PFSK-1 (cell line): ENCODE data around the gene NKAIN4.

Experiments
- FOXP2 ChIP-seq: optimal IDR thresholded peaks from 2 replicates; pipeline ENCODE3; 2011; ENCODE audit warnings: borderline replicate concordance, control low read depth, inconsistent platforms; ENCODE audit not compliant: insufficient read depth; ENCODE audit errors: extremely low read length, extremely low read depth
- POLR2AphosphoS5 ChIP-seq: IDR thresholded peaks from 2 replicates; pipeline ENCODE4 v1.6.1; 2012; ENCODE audit warnings: low read depth, mild to moderate bottlenecking, control low read depth, low read length, moderate library complexity
- SIN3A ChIP-seq: IDR thresholded peaks from 2 replicates; pipeline ENCODE4 v1.6.1; 2012; ENCODE audit warnings: mild to moderate bottlenecking, low read length, moderate library complexity, borderline replicate concordance; ENCODE audit not compliant: insufficient read depth
- TAF1 ChIP-seq: IDR thresholded peaks from 2 replicates; pipeline ENCODE4 v1.6.1; 2012; ENCODE audit warnings: low read length, control low read depth, borderline replicate concordance; ENCODE audit not compliant: insufficient read depth
- TF ChIP-seq, protein P1 (sequence below), 2 experiments: IDR thresholded peaks; 2 replicates each; pipeline versions ENCODE4 v1.6.1 to v1.8.0; 2011 to 2012; ENCODE audit warnings: low read depth in 2 of 2, low read length in 2 of 2, control low read depth in 1 of 2, inconsistent platforms in 1 of 2, mild to moderate bottlenecking in 1 of 2, moderate library complexity in 1 of 2; ENCODE audit not compliant: insufficient read depth in 1 of 2

Gene NKAIN4

DNA sequence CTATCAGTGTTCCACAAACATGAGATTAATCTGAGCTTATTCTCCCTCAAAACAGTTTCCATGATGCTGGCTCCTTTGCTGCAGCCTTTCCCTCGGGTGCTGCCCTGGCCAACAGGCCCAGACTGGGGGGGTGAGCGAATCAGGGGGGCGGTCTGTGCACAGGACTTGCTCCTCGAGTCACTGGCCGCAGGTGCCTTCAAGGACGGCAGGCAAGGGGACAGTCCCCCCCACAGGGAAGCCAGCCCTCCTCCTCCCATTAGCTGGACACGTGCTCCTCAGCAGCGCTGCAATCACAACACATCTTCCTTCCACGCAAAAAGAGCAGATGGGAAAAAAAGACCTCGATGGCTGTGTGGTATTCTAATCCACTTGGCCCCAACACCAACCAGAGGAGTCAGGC is 48.4 kb downstream of the NKAIN4 start:
- TF ChIP-seq TAF1 = no peak
- TF ChIP-seq, protein P1, sequence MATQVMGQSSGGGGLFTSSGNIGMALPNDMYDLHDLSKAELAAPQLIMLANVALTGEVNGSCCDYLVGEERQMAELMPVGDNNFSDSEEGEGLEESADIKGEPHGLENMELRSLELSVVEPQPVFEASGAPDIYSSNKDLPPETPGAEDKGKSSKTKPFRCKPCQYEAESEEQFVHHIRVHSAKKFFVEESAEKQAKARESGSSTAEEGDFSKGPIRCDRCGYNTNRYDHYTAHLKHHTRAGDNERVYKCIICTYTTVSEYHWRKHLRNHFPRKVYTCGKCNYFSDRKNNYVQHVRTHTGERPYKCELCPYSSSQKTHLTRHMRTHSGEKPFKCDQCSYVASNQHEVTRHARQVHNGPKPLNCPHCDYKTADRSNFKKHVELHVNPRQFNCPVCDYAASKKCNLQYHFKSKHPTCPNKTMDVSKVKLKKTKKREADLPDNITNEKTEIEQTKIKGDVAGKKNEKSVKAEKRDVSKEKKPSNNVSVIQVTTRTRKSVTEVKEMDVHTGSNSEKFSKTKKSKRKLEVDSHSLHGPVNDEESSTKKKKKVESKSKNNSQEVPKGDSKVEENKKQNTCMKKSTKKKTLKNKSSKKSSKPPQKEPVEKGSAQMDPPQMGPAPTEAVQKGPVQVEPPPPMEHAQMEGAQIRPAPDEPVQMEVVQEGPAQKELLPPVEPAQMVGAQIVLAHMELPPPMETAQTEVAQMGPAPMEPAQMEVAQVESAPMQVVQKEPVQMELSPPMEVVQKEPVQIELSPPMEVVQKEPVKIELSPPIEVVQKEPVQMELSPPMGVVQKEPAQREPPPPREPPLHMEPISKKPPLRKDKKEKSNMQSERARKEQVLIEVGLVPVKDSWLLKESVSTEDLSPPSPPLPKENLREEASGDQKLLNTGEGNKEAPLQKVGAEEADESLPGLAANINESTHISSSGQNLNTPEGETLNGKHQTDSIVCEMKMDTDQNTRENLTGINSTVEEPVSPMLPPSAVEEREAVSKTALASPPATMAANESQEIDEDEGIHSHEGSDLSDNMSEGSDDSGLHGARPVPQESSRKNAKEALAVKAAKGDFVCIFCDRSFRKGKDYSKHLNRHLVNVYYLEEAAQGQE (IDR thresholded peaks at IDR 0.05; ENCODE audit: insufficient read depth in 1 of 2, low read depth in 2 of 2, low read length in 2 of 2) = no peak
- TF ChIP-seq FOXP2 = no peak
- no peak for TF ChIP-seq POLR2AphosphoS5
- no peak for TF ChIP-seq SIN3A

DNA sequence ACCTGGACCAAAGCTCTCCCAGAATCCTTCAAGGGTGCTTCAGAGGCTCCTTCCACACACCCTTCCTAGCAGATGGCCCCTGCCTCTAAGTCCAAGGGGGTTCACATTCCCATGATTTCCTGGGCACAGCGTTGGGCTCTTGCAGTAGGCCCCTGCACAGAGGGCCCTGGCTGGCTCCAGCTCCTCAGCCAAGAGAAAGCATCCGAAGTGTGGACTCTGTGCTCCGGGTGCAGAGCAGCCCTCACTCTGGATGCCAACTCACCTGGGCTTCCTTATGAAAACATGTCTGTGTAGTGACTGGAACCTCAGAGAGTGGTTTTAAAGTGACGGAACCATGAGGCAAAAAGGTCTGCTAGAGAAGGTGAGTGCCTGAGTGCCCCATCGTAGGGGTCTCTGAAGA is 49.9 kb downstream of the NKAIN4 start:
- no peak for TF ChIP-seq SIN3A
- TF ChIP-seq, protein P1 (IDR thresholded peaks at IDR 0.05; ENCODE audit: insufficient read depth in 1 of 2, low read depth in 2 of 2, low read length in 2 of 2) = no peak
- TF ChIP-seq TAF1 = no peak
- TF ChIP-seq FOXP2 = no peak
- no peak for TF ChIP-seq POLR2AphosphoS5

DNA sequence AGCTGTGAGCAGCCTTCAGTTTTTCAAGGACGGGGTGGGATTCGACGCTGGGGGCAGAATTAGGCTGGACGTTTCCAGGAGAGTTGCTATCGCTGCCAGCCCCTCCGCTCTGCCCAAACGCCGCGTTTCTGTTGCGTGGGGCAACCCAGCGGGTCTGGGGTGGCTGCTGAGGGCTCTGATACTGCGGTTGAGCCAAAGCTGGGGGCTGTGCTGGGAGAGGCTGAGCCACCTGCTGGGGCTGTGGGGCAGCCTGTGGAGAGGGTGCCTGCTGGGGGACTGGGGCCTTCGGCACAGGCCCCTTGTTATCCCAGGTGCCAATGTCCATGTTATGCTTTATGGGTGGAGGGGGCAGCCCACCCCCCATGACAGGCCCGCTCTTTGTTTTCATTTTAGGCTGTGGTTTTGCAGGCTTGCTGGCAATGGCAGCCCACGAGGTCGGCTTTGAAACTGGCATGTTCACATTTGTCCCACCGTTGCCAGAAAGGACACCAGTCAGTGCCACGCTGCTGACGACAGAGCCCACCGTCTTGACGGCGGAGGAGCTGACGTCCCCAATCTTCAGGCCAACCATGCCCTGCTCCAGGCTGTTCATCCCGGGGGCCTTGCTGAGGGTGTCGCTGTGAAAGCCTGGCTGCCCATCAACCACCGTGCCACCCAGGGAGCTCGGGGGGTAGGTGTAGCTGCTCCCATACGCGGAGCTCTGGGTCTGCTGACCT is 51.3 kb downstream of the NKAIN4 start:
- TF ChIP-seq POLR2AphosphoS5 = no peak
- TF ChIP-seq, protein P1 (IDR thresholded peaks at IDR 0.05; ENCODE audit: insufficient read depth in 1 of 2, low read depth in 2 of 2, low read length in 2 of 2) = no peak

DNA sequence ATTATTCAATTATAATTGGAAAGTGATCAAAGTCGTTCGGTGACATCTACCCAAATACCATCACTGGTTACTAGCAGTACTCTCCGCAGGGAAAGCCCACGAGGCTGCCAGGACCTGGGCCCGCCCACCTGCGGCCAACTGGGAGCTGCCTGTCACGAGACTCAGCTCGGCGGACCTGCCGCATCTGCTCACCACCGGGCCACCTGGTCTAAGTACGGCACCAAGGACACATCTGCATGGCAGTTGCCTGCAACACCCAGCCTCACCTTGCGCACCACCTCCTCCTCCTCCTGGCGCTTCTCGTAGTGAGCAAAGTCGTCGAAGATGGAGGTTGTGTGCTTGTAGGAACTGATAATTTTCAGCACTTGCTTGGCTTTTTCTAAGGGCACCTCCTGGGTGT is 52.2 kb downstream of the NKAIN4 start:
- TF ChIP-seq SIN3A = no peak
- TF ChIP-seq FOXP2 = no peak
- TF ChIP-seq POLR2AphosphoS5 = no peak
- TF ChIP-seq, protein P1 (IDR thresholded peaks at IDR 0.05; ENCODE audit: insufficient read depth in 1 of 2, low read depth in 2 of 2, low read length in 2 of 2) = no peak
- no peak for TF ChIP-seq TAF1

DNA sequence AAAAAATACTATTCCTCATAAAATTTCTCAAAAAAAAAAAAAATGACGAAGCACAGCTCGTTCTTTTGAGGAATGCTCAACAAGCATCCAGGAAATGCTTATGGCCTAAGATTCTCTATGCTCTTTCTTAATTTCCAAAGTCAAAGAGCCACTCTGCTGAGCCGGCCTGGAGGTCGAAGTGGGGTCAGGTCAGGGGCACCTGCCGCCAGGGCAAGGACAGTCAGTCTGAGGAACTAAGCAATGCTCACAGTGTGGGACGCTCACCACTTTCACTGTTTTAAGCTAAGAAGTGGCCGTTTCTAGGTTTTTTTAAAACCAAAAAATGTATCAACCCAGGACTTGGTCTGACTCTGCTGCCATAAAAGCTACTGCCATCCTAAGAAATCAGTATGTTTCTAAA is 55.7 kb downstream of the NKAIN4 start:
- TF ChIP-seq TAF1 (no peak), POLR2AphosphoS5 (no peak), FOXP2 (no peak), SIN3A (no peak)
- TF ChIP-seq, protein P1 (IDR thresholded peaks at IDR 0.05; ENCODE audit: insufficient read depth in 1 of 2, low read depth in 2 of 2, low read length in 2 of 2) = no peak
